Spleen (tissue), 11 donors: Measurements from ENCODE around the gene MAN1A2. TPM values are rescaled to one million over a fixed set of nuclear protein-coding genes. Genes with fewer than 3 reads are reported as not detected.

Experiments
- DNase-seq: peaks from one replicate; pipeline ENCODE4 v3.0.0-alpha.2; 2020
- H3K27ac ChIP-seq, 8 donors: fragments of 200-600 bp; sonication (generic) in 7 of 8; 1 replicate in 4 of 8; 2 replicates in 4 of 8; pipeline versions ENCODE4 v1.5.0 to v1.8.0; 2016 to 2021; ENCODE audit warnings: inconsistent platforms in 4 of 8, mild to moderate bottlenecking in 4 of 8, moderate library complexity in 1 of 8
- H3K27me3 ChIP-seq, 7 donors: fragments of 200-600 bp; sonication (generic) in 6 of 7; replicated peaks in 1 of 7; 1 replicate in 4 of 7; 2 replicates in 3 of 7; pipeline versions ENCODE4 v1.5.0 to v1.8.0; 2016 to 2021; ENCODE audit warnings: inconsistent platforms in 3 of 7, mild to moderate bottlenecking in 1 of 7
- H3K36me3 ChIP-seq, 6 donors: fragments of 200-600 bp; sonication (generic) in 5 of 6; 1 replicate in 4 of 6; 2 replicates in 2 of 6; pipeline versions ENCODE4 v1.5.0 to v1.8.0; 2016 to 2021; ENCODE audit warnings: inconsistent platforms in 2 of 6
- H3K4me1 ChIP-seq, 6 donors: fragments of 200-600 bp; sonication (generic) in 5 of 6; 1 replicate in 3 of 6; 2 replicates in 3 of 6; pipeline versions ENCODE4 v1.5.0 to v1.8.0; 2016 to 2021; ENCODE audit warnings: inconsistent platforms in 3 of 6
- H3K4me3 ChIP-seq, 8 donors: fragments of 200-600 bp; sonication (generic) in 7 of 8; 1 replicate in 4 of 8; 2 replicates in 4 of 8; pipeline versions ENCODE4 v1.5.0 to v1.8.0; 2016 to 2021; ENCODE audit warnings: inconsistent platforms in 4 of 8, mild to moderate bottlenecking in 4 of 8, moderate library complexity in 2 of 8
- H3K9me3 ChIP-seq, 8 donors: fragments of 200-600 bp; sonication (generic) in 7 of 8; 1 replicate in 4 of 8; 2 replicates in 4 of 8; pipeline versions ENCODE4 v1.5.0 to v1.8.0; 2016 to 2021; ENCODE audit warnings: inconsistent platforms in 4 of 8
- POLR2A ChIP-seq, 3 donors: fragments of 450-650 bp; IDR thresholded peaks; one replicate each; pipeline ENCODE4 v1.5.1; 2017; ENCODE audit warnings: antibody characterized with exemption in 3 of 3, mild to moderate bottlenecking in 1 of 3
- POLR2AphosphoS5 ChIP-seq, 3 donors: sonication (generic); formaldehyde crosslinking; IDR thresholded peaks; one replicate each; pipeline ENCODE4 v1.5.1; 2017; ENCODE audit warnings: antibody characterized with exemption in 3 of 3
- WGBS, 5 donors: extraction: QIAGEN DNeasy Blood & Tissue Kit in 3 of 5; methylation state at CpG; one replicate each; pipeline versions ENCODE4 v1.1.5 to v1.1.7; 2013 to 2018; 5-methylcytosine and 5-hydroxymethylcytosine counted together
- intact Hi-C: fragments of 100-400 bp; cut with DNase I; formaldehyde crosslinking; loops from one replicate; pipeline ENCODE4 v1.15.0; 2023; ENCODE audit warnings: low total_unique reads
- polyA plus RNA-seq, 3 donors: library from polyadenylated mRNA; stranded (reverse); fragments of 200-250 nt; gene quantifications; one replicate each; pipeline ENCODE4 v1.2.1, GENCODE V29; 2013
- total RNA-seq, 7 donors: library from RNA; depleted of rRNA in 3 of 7; stranded (reverse); fragments of >200 nt in 3 of 7; fragmentation: NEBNext Ultra II Directional in 4 of 7; extraction: Animal tissue kit (Norgen Biotek cat#: 25700) in 4 of 7; gene quantifications; one replicate each; pipeline versions ENCODE4 v1.1.0 to v1.2.1, GENCODE V29; 2016 to 2021
- TF ChIP-seq, protein P1 (sequence below), 11 experiments: fragments of 200-600 bp in 7 of 11; fragments of 450-650 bp in 4 of 11; sonication (generic) in 4 of 11; IDR thresholded peaks in 8 of 11; conservative IDR thresholded peaks in 3 of 11; 1 replicate in 7 of 11; 2 replicates in 4 of 11; pipeline versions ENCODE4 v1.4.0 to v1.8.0; 2016 to 2021; ENCODE audit warnings: antibody characterized with exemption in 11 of 11, inconsistent platforms in 4 of 11, mild to moderate bottlenecking in 1 of 11
- donor health status: healthy with polysubstance abuse.
- donor health status: DM: no; HTN: no; CAD: no; lungs with moderate emphysema.
- donor health status: DM: no; HTN: no; CAD: no.
- donor health status: Bipolar disorder and iron deficiency.
- donor health status: healthy.
- donor health status: DM: no; HTN: no; CAD: no.
- donor health status: DM: yes; HTN: yes; CAD: no.

MAN1A2 gene
- total and polyA plus RNA-seq, 10 donors = 4.1 to 52.4 (median 42.6) TPM

DNA sequence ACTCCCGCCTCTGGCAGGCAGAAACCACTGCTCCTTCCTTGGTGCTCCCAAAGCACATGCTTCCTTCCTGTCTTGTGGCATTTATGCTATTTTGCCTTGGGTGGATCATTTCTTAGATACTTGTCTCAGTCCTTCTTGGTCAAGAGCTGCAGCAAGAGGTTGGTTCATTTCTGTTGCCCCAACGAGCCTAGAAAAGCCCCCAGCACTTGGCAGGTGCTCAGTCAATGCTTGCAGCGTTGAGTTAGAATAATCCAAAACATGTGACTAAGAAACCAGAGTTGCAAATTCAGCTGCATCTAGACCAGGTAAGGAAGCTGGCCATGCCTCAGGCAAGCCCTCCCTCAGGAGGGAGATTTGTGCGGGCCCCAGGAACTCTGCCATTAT lies 196.2 kb downstream of the MAN1A2 start:
- intact Hi-C loops = no loop called here
- Histone ChIP-seq H3K27me3 (no peaks in the 10 kb centered on the region), H3K4me3 (no peak overlapping the region), H3K27ac (no peak overlapping the region), H3K9me3 (peaks cover 0 to 10% (median 4%) of the 10 kb centered on the region in 8 donors), H3K4me1 (no peaks in the 10 kb centered on the region), H3K36me3 (no peaks in the 10 kb centered on the region)
- no peak for TF ChIP-seq POLR2A (IDR thresholded peaks at IDR 0.05)
- TF ChIP-seq, protein P1, sequence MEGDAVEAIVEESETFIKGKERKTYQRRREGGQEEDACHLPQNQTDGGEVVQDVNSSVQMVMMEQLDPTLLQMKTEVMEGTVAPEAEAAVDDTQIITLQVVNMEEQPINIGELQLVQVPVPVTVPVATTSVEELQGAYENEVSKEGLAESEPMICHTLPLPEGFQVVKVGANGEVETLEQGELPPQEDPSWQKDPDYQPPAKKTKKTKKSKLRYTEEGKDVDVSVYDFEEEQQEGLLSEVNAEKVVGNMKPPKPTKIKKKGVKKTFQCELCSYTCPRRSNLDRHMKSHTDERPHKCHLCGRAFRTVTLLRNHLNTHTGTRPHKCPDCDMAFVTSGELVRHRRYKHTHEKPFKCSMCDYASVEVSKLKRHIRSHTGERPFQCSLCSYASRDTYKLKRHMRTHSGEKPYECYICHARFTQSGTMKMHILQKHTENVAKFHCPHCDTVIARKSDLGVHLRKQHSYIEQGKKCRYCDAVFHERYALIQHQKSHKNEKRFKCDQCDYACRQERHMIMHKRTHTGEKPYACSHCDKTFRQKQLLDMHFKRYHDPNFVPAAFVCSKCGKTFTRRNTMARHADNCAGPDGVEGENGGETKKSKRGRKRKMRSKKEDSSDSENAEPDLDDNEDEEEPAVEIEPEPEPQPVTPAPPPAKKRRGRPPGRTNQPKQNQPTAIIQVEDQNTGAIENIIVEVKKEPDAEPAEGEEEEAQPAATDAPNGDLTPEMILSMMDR (IDR thresholded peaks at IDR 0.05 in 8 of 11, conservative IDR thresholded peaks at IDR 0.05 in 3 of 11) = no peak
- no peak for TF ChIP-seq POLR2AphosphoS5 (IDR thresholded peaks at IDR 0.05)
- no peak for DNase-seq
- WGBS, 5 donors = 81 to 90% (median 82%) methylated on average over 4 of the region's 4 CpGs

DNA sequence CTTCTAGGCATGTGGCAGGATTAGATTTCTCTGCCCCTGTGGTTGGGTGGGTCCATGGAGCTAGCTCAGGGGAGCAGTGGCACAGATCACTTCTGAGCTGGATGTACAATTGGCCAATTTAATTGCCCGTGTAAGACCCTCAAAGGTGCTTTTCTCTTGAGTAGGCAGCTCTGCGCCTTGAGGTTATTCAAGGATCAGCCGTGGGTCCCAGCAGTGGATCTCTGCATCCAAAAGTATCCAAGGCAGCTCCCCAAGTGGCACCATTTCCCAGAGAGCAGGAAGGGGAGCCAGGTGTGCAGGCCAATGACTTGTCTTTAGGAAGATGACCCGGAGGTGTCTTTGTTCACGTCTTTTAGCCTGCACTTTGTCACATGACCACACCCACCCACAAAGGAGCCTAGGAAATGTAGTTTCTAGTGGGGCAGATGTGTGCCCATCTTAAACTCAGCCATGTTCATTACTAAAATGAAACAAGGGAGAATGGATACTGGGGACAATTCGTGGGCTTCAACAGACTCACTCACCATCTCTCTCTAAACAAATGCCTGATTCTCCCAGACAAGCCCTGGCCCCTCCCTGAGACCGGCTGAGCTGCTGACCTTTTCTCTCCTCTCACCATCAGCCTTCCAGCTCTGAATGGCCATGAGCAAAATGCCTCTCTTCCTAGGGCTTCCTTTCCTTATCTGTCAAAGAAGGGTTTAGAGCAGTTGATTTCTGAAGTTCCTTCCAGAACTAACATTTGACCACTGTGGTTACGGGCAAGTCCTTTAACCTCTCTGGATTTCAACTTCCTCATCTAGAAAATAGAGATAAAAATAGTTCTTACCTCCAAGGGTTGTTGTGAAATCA lies 197.2 kb downstream of the MAN1A2 start:
- Histone ChIP-seq H3K27ac (no peak overlapping the region), H3K27me3 (no peaks in the 10 kb centered on the region), H3K9me3 (peaks cover 0 to under 1% (median 0%) of the 10 kb centered on the region in 8 donors), H3K36me3 (no peaks in the 10 kb centered on the region), H3K4me3 (no peak overlapping the region), H3K4me1 (no peaks in the 10 kb centered on the region)
- DNase-seq = no peak
- no peak for TF ChIP-seq POLR2AphosphoS5 (IDR thresholded peaks at IDR 0.05)
- intact Hi-C loops = no loop called here
- WGBS, 5 donors = 64 to 76% (median 68%) methylated on average over 7 to 8 of the region's 8 CpGs

DNA sequence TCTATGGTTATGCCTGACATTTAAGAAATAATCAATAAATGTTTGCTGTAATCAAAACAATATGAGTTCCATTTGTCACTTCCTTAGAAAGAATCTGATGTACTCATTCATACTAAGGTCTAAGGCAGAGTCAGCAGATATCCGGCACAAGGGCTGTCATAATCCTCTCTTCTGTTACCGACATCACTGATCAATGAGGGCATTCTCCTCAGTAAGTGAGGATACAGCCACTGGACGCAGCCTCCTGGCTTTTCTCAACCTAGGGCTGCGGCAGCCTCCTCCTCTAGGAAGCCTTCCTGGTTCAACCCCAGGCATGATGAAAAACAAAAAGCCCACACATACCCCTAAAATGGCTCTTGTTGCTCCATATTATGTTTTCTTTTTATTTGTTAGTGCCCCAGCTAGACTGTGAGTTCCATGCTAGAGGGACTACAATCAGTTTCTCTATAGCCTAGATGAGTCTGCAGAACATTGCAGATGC lies 197.9 kb downstream of the MAN1A2 start:
- WGBS, 5 donors = 77 to 94% (median 83%) methylated on average over 4 of the region's 4 CpGs
- intact Hi-C loops = no loop called here
- Histone ChIP-seq H3K36me3 (no peaks in the 10 kb centered on the region), H3K9me3 (no peaks in the 10 kb centered on the region), H3K27ac (no peak overlapping the region), H3K4me1 (no peaks in the 10 kb centered on the region), H3K4me3 (no peak overlapping the region), H3K27me3 (no peaks in the 10 kb centered on the region)
- DNase-seq = no peak
- TF ChIP-seq POLR2AphosphoS5 (IDR thresholded peaks at IDR 0.05) (no peak), POLR2A (IDR thresholded peaks at IDR 0.05) (no peak)
- TF ChIP-seq, protein P1 (IDR thresholded peaks at IDR 0.05 in 8 of 11, conservative IDR thresholded peaks at IDR 0.05 in 3 of 11) = no peak

DNA sequence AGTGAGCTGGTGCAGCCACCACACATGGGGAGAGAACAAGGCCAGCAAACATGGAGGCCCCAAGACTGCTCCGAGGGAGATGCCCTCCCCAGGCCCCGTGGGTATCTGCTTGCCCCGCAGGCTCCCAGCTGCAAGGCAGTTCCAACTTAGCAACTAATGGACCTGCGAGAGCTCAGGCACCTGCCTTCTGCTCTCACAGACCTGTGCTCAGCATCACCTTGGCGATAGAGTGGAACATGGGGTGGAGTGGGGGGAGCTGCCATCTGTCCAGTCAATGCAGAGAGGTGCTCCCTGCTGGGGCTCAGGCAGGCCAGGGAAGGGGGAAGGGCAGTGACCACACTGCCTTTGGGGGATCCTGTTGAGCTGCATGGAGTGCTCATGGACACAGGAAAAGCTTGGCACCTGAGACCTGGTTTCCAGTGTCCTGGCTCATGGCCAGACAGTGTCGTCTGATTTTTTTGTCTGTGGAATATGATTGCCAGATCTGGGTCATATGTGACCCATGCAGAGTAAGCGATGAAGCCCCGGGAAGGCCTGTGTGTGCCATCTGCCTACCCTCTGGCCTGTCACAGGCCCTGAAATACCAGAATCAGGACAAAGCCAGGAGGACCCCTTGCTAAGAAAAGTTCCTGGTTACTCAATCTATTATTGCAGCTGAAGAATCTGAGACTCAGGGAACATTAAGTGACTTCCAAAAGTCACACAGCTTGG lies 198.7 kb downstream of the MAN1A2 start:
- Histone ChIP-seq H3K27me3 (no peaks in the 10 kb centered on the region), H3K4me3 (no peak overlapping the region), H3K27ac (no peak overlapping the region), H3K4me1 (no peaks in the 10 kb centered on the region), H3K9me3 (no peaks in the 10 kb centered on the region), H3K36me3 (no peaks in the 10 kb centered on the region)
- WGBS, 5 donors = 62 to 94% (median 88%) methylated on average over 3 to 8 of the region's 8 CpGs
- TF ChIP-seq POLR2A (IDR thresholded peaks at IDR 0.05) = no peak
- TF ChIP-seq, protein P1 (IDR thresholded peaks at IDR 0.05 in 8 of 11, conservative IDR thresholded peaks at IDR 0.05 in 3 of 11) = no peak
- no peak for TF ChIP-seq POLR2AphosphoS5 (IDR thresholded peaks at IDR 0.05)
- no peak for DNase-seq
- intact Hi-C loops = no loop called here
